Left forelimb (tissue), 1 donor: ENCODE results near the gene SORBS2.

ENCODE experiments used
- DNase-seq: peaks from one replicate; pipeline ENCODE4 v3.0.0-alpha.2; 2018; ENCODE audit warnings: low spot score

The SORBS2 gene

GRCh38 chr4:185672151-185672550 is 139.8 kb downstream of the SORBS2 start:
- DNase-seq, result no peak

DNA sequence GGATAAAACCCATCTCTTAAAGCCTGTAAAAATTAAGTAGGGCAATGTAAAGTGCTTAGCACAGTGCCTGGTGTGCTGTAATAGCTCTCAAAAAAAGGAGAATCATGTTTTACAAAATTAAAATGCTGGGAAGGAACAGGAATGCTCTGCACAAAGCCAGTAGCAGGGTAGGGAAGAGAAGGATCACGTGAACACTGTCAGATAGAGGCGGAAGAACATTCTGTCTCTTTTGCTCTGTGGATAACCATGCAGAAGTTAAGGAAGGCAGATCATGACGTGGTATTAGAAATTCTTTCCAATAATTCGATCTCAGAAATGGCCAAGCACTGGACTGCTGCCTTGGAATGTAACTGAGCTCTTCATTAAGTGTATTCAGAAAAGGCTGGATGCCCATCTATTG is 140.5 kb downstream of the SORBS2 start:
- no peak for DNase-seq

GRCh38 chr4:185671066-185671465 is 140.9 kb downstream of the SORBS2 start:
- no peak for DNase-seq

DNA sequence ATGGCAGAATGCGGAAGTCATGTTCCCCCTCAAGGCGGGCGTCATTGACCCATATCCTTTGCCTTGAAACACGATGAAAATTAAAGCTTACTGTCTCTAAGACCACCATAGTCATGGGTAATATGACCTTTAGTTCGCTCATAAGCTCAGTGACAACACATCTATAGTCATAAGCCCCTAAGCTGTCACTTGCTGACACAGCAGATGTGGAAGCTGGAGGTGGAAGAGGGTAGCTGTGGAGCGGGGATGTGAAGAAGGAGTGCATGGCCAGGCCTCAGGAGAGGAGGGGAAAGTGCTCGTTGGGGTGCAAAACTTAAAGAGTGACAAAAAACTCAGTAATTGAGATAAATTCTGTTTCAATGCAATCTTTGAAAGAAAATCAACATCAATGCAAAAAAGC is 142.7 kb downstream of the SORBS2 start:
- no peak for DNase-seq

DNA sequence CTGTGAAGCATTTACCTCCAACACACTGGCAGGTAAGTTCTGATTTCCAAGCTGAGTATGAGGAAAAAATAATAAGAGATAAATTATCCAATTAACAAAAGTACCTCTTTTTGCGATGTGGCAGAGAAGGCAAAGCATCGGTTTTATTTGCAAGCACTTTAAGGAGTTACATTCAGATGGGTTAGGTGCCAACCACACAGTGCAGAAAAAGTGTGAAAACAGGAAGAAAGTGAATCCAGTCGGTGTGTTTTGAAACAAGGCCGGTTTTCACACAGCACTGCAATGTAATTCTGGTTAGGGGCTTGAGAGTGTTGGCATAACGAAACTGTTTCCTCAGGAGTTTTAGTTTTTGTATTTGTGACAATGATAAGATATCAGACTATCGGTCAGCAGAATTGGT is 145.8 kb downstream of the SORBS2 start:
- DNase-seq, result no peak

- no peak for DNase-seq
Measured at GRCh38 chr4:185665655-185666054, 146.3 kb downstream of the SORBS2 start.

DNA sequence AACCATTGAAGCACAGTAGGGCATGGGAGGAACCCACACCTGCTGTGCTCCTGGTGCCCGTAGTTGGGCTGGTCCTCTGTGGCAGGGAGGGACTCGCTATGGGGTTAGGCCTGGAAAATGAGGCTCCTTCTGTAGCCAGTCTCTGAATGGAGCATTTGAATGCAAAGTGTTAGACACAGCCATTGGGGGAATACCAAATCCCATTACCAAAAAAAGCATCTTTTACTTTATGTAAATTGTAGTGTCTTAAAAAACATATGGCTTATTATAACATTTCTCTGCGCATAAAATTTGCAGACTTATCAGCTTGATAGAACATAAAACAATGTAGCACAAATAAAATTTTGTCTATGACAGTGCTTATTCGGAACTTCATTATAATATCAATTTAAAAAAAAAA is 147.5 kb downstream of the SORBS2 start:
- DNase-seq, result no peak

DNA sequence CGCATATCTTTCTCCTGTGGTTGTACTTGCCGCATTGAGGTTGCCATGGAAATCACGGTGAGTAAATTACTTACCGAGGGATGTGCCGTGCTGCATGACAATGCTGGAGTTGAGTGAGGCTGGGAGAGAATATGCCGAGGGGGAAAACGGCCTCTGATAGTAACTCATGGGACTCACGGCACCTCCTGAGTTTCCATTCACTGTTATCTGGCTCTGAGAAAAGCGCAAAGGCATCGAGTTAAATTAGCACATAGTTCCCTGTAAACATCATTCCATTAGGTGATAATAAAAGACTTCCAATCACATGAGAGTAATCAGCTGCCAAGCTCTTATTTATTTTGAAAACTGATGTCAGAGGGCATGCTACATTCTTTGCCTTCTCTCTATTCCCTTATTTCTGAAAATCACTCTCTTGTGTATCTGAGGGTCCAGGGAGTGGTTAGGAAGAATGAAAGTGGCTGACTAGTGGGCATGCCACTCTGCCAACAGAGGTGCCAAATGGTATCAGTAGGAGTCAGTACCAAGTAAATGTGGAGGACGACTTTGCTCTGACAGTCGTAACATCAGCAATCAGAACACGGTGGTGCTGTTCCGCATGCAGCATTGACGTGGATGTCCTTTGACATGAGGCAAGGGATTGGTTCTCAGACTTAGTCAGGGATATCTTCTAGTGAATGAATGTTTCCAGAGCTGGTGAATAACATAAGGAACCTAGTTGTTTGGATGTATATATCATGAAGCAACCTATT is 149.8 kb downstream of the SORBS2 start:
- no peak for DNase-seq

DNA sequence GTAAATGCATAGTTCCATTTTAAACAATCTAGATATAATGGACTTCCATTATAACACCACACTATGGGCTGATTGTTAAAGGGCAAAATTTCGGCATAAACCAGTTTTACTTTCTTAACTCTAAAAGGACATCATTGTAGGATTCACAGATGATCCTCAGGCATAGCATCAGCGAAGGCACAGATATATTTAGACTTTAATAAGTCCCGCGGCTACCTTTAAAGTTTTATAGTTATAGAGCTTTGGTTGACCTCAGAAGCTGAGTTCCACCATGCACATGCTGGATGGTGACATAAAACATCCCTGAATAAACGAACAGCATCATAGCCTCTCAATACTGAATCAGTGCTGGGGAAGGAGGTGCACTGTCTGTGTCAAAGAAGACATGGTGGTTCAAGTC is 151.7 kb downstream of the SORBS2 start:
- no peak for DNase-seq

- no peak for DNase-seq
Measured at GRCh38 chr4:185657699-185658098, 154.3 kb downstream of the SORBS2 start.

DNA sequence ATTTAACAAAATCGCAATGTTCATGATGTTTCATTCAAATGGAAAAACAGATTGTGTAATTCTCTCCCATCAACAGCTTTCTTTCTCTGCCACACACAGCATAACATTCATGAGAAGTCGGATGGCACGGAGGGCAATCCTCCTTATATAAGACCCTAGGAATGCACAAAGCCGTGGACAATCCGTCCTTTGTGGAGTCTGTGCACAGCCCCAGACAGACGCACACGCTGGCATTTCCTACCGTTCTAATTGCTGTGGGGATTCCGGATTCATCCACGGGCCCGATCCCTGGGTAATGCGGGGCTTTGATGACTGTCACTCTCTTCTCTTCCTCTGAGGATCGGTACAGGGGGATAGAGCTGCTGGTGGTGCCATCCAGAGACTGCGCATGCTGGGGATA is 154.8 kb downstream of the SORBS2 start:
- DNase-seq, result no peak

DNA sequence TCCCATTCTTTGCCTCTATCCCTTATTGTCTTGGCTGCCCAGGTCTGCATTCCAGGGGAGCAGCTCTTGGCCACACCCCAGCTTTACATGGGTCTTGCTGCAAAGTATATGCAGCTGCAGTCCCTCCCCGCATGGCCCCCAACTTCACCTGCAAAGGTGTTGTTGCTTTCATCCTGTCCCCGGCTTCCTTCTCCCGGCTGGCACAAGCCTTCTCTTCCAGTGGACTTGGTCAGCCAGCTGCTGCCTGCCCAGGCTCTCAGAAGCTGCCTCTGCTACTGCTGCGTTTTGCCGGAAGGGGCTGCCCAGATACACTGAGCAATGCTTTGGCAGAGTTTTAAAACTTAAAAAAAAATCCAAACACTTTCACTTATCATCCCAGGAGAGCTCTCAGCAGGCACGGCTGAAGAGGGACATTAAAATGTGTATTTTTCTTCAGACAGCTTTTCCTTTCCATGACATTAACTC is 155.5 kb downstream of the SORBS2 start:
- DNase-seq, result no peak

GRCh38 chr4:185654965-185655554 is 156.9 kb downstream of the SORBS2 start:
- no peak for DNase-seq

DNA sequence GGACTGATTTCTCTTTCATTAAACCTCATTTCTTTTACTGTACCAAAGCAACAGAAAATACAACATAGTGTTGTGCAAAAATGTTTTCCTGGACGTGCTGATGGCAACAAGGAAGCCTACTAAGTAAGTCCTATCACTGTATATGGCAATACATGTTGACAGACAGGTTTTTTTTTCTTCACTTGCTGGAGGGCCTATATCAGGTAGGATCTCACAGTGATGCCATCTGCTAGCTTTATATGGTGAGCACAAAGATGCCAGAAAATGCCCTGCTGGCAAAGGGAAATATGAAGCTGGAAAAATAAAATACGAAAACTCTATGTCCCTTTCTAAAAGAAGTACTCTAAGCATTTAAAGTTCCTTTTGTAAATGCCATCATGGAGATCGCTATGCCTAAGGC is 157.7 kb downstream of the SORBS2 start:
- DNase-seq, result no peak

DNA sequence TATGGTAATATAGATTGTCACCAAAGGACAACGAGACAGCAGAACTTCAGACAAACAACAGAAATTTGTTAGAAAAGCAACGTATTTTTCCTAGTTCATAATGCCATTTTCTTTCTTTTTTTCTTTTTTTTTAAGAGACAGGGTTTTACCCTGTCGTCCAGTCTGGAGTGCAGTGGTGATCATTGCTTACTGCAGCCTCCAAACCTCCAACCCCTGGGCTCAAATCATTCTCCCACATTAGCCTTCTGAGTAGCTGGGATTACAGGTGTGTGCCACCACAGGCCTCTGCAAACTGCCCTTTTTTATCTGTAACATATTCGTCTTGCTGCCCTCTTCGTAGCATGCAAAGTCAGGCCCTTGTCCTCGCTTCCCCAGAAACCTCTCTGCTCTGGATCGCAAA is 160.1 kb downstream of the SORBS2 start:
- DNase-seq, result no peak

DNA sequence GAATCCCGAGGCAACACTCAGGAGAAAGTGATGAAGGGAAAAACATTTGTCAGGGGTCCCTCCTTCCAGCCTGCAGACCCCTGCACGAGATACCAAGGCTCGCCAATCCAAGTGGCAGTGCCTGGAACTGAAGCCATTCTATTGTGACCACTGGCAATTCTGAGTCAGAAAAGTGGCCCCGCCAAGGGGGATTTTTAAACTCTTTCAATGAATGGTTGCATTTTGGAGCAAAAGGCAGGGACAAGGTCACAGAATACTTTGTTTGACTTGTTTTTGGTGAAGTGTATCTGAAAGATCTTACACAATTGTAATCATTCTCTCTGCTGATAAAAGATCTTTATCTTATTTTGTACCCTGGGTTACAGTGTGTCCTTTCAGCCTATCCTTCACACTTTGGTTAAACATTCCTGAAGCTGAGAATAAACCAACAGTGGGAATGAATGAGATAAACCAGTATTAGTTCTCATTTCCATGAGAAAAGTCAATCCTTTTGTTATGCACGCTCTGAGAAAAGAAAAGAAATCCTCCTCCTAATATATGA is 160.8 kb downstream of the SORBS2 start:
- no peak for DNase-seq

DNA sequence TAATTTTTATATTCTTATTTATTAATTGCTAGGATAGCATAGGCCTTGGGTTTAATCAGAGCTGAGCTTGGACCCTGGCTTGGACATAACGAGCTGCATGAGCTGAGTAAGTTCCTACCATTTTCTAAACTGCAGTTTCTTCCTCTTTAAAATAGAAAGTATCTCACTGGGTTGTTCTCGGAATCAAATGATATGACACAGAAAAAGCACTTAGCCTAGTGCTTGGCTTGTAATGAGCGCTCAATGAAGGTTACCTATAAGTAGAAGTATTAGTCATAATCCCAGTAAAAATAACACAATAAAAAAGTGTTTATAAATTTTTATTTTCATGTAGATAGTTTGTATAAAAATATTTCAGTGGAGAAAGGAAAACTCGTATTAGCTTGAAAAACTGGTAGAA is 163.4 kb downstream of the SORBS2 start:
- DNase-seq, result no peak

DNA sequence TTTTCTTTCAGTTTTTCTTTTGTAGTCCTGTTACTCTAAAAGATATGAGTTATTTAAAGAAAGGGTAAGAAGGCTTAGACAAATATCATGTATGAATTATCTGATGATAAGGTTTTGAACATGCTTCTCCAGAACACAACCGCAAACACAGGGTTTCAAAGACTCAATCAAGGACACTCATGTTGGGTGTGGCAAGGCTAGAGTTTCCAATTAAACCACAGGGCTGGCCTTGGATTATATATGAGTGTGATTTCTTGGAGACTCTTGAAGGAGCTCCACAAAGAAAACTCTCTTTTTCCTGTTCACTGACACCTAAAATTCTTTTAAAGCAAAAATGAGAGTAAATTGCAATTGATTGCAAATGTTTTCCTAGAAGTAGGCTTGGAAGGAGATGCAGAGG is 166.6 kb downstream of the SORBS2 start:
- DNase-seq, result no peak

GRCh38 chr4:185644408-185644807 is 167.6 kb downstream of the SORBS2 start:
- no peak for DNase-seq

DNA sequence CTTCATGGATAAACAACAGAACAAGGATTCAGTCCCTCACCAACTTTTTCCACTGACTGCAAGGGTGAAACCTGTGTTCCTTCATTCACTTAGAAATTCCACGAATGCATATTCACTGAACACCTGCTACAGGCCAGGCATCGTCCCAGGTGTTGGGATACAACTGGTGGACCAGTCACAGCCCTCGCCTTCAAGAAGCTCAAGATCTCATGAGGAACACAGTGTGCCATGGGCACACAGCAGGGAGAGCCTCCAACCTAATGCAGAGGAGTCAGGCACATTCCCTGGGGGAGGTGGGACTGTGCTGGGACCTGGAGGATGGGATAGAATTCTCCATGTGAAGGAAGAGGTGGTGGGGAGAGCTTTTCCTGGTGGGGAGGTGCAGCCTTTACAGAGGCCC is 169.1 kb downstream of the SORBS2 start:
- DNase-seq, result no peak

GRCh38 chr4:185640811-185641675 is 171.0 kb downstream of the SORBS2 start:
- DNase-seq, result no peak

DNA sequence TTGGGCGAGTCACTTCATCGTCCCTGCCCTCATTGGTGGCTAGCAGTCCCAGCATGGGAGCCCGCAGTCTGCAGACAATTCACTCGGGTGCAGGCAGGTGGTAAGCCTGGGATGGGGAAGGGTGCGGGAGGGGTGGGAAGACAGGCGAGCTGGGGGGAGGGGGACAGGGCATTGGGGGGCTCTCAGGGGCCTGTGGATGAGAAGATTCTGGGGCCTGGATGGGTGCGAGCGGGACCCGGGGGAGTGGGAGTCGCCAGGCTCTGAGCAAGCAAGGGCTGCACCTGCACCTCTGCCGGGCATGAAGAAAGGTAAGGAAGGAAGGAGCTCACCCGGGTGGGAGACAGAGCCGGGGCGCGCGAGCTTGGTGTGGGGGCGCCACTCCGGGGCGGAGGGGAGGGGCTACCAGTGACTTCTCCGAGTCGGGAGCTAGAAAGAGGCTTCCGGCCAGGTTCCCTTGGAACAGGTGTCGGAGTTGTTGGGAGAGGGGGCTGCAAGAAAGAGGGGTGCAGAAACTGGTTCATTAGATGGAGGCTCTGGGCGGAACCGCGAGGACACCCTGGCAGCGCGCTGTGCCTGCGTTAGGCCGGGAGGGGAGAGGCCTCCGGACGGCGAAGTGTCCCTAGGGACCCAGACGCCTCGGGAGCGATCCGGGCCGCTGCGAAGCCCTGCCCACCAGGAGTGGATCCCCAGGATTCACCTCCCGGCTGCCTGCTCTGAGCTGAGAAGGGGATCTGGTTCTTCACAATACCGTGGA is 173.3 kb downstream of the SORBS2 start:
- DNase-seq, result no peak
